ENCODE measurements around the gene PIK3C2B. TPM values are rescaled to one million over a fixed set of nuclear protein-coding genes. Genes with fewer than 3 reads are reported as not detected.

PIK3C2B gene
- total RNA-seq, 2 experiments from 2014 or later = 43.4 to 46.4 TPM

- intact Hi-C loops (cut with micrococcal nuclease) = no loop called here
- Mint-ChIP-seq H3K4me3 (no peak overlapping the region), H3K36me3 (no peaks in the 10 kb centered on the region), H3K27ac (no peak overlapping the region), H3K4me1 (ENCODE audit: low read depth) (peaks cover 56% of the 10 kb centered on the region), H3K27me3 (no peaks in the 10 kb centered on the region), H3K9me3 (no peaks in the 10 kb centered on the region)
- CTCF ChIA-PET = interaction anchor here (0.7 to 4.3 kb wide), 7 partner anchors 17 to 79 kb away, joined by 3 to 25 read pairs (median 8); partner anchors contain the start of gene PIK3C2B
- POLR2A ChIA-PET = no interaction called here
- no peak for DNase-seq
Observed at GRCh38 chr1:204477036-204477740, 17.4 kb downstream of the PIK3C2B start.

GRCh38 chr1:204476563-204476962 lies 18.0 kb downstream of the PIK3C2B start:
- ChIA-PET CTCF (interaction anchor here (2.4 to 4.3 kb wide), 3 partner anchors 27 to 45 kb away, joined by 8 to 25 read pairs (median 21); no protein-coding TSS in a partner anchor), POLR2A (no interaction called here)
- Mint-ChIP-seq H3K4me1 (ENCODE audit: low read depth) (peaks cover 56% of the 10 kb centered on the region), H3K27me3 (no peaks in the 10 kb centered on the region), H3K36me3 (no peaks in the 10 kb centered on the region), H3K4me3 (no peak overlapping the region), H3K27ac (no peak overlapping the region), H3K9me3 (no peaks in the 10 kb centered on the region)
- DNase-seq = no peak
- intact Hi-C loops (cut with micrococcal nuclease) = no loop called here

DNA sequence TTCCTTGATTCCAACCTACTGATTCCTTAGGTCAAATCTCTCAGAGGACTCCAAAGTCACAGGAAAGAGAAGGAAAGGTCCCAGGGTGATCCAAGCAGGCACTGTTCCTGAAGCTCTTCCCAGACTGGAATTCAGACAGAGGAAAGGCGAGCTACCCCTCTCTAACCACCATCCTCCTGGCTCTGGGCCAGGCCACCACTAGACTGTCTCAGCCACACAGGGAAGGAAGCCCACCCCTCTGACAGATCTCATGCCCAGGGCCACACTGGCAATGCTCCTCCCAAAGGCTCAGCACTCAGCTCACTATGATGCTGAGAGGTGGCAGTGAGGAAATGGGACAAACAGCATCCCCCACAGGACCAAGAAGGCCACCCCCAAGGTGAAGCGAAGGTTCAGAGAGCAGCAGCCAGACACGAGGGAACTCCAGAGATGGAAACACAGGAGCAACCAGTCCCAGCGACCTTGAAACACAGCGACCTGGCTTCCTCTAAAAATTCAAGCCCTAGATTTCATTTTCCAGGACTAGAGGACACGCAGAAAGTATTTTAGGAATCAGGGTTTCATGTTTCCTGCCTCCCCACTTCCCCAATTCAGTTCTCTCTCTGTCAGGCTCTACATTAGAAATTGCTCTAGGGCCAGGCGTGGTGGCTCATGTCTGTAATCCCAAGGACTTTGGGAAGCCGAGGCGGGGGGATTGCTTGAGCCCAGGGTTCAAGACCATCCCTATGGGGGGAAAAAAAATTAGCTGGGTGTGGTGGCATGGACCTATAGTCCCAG lies 18.8 kb downstream of the PIK3C2B start:
- H3K27ac Mint-ChIP-seq = no peak overlapping the region
- H3K27me3 Mint-ChIP-seq = no peaks in the 10 kb centered on the region
- CTCF ChIA-PET = interaction anchor here (3.2 to 4.3 kb wide), 2 partner anchors 29 to 44 kb away, joined by 21 to 25 read pairs; no protein-coding TSS in a partner anchor
- intact Hi-C loops (cut with micrococcal nuclease) = no loop called here
- DNase-seq = no peak
- no peak overlapping the region for H3K4me3 Mint-ChIP-seq
- peaks cover 54% of the 10 kb centered on the region for H3K4me1 Mint-ChIP-seq (ENCODE audit: low read depth)
- POLR2A ChIA-PET = interaction anchor here (0.6 kb wide), 1 partner anchor 45 kb away, joined by 3 read pairs; no protein-coding TSS in a partner anchor
- H3K36me3 Mint-ChIP-seq = no peaks in the 10 kb centered on the region
- H3K9me3 Mint-ChIP-seq = no peaks in the 10 kb centered on the region

DNA sequence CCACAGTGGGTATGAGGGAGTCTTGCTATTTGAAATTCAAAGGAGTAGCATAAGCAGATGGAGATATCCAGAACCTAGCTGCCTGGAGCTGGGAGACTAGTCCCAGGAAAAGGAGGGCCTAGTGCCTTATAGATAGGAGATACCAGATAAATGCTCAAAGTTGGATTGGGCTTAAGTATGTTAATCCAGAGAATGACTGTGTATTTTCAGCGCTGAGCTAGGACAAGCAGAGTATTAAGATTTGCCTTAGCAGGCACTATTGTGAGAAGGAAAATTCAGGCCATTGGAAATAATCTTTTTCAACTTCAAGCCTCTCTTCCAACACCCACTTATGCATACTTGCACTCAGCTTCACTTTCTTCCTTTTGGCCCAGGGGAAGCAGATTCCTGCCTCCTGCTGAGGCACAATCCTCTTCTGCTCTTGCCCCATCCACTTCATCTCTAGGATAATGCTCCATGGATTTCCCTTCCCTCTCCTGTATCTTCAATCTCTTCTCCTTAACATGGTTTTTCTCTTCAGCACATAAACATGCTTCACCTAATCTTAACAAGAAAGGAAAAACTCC lies 21.1 kb downstream of the PIK3C2B start:
- H3K4me1 Mint-ChIP-seq (ENCODE audit: low read depth) = peaks cover 33% of the 10 kb centered on the region
- no peak overlapping the region for H3K27ac Mint-ChIP-seq
- CTCF ChIA-PET = interaction anchor here (1.3 to 1.4 kb wide), 2 partner anchors 27 to 75 kb away, joined by 3 to 7 read pairs; no protein-coding TSS in a partner anchor
- H3K4me3 Mint-ChIP-seq = no peak overlapping the region
- no peaks in the 10 kb centered on the region for H3K27me3 Mint-ChIP-seq
- no peak for DNase-seq
- peaks cover 7% of the 10 kb centered on the region for H3K36me3 Mint-ChIP-seq
- POLR2A ChIA-PET = no interaction called here
- no peaks in the 10 kb centered on the region for H3K9me3 Mint-ChIP-seq
- intact Hi-C loops (cut with micrococcal nuclease) = no loop called here

DNA sequence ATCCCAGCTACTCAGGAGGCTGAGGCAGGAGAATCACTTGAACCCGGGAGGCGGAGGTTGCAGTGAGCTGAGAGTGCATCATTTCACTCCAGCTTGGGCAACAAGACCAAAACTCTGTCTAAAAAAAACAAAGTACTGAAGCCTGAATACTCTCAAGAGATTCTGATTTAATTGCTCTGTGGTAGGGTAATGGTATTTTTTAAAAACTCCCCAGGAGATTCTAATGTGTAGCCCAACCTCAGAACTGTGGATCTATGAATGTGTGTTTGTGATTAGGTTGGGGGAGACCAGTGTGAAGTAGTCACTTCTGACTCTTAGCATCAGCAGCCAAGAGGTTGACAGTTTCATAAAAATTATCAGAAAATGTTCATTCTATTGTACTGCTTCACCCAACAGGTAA lies 21.9 kb downstream of the PIK3C2B start:
- CTCF ChIA-PET = interaction anchor here (1.3 to 1.4 kb wide), 2 partner anchors 26 to 75 kb away, joined by 3 to 7 read pairs; no protein-coding TSS in a partner anchor
- DNase-seq = no peak
- no peak overlapping the region for H3K27ac Mint-ChIP-seq
- intact Hi-C loops (cut with micrococcal nuclease) = no loop called here
- no peak overlapping the region for H3K4me3 Mint-ChIP-seq
- POLR2A ChIA-PET = no interaction called here
- peaks cover 9% of the 10 kb centered on the region for H3K36me3 Mint-ChIP-seq
- H3K27me3 Mint-ChIP-seq = no peaks in the 10 kb centered on the region
- H3K9me3 Mint-ChIP-seq = no peaks in the 10 kb centered on the region
- H3K4me1 Mint-ChIP-seq (ENCODE audit: low read depth) = peaks cover 27% of the 10 kb centered on the region

GRCh38 chr1:204471687-204472086 lies 22.9 kb downstream of the PIK3C2B start:
- Mint-ChIP-seq H3K27ac (no peak overlapping the region), H3K4me1 (ENCODE audit: low read depth) (peaks cover 19% of the 10 kb centered on the region), H3K36me3 (peaks cover 9% of the 10 kb centered on the region), H3K9me3 (no peaks in the 10 kb centered on the region), H3K27me3 (no peaks in the 10 kb centered on the region), H3K4me3 (no peak overlapping the region)
- ChIA-PET CTCF (interaction anchor here (1.0 kb wide), 1 partner anchor 14 kb away, joined by 3 read pairs; no protein-coding TSS in a partner anchor), POLR2A (no interaction called here)
- no peak for DNase-seq
- intact Hi-C loops (cut with micrococcal nuclease) = no loop called here

- peaks cover 29% of the 10 kb centered on the region for H3K4me1 Mint-ChIP-seq (ENCODE audit: low read depth)
- intact Hi-C loops (cut with micrococcal nuclease) = no loop called here
- POLR2A ChIA-PET = no interaction called here
- no peaks in the 10 kb centered on the region for H3K27me3 Mint-ChIP-seq
- H3K4me3 Mint-ChIP-seq = no peak overlapping the region
- H3K36me3 Mint-ChIP-seq = peaks cover 10% of the 10 kb centered on the region
- DNase-seq = no peak
- H3K9me3 Mint-ChIP-seq = no peaks in the 10 kb centered on the region
- H3K27ac Mint-ChIP-seq = no peak overlapping the region
- CTCF ChIA-PET = interaction anchor here (1.4 kb wide), 1 partner anchor 338 kb away, joined by 4 read pairs; no protein-coding TSS in a partner anchor
Observed at GRCh38 chr1:204469304-204469703, 25.3 kb downstream of the PIK3C2B start.

- Mint-ChIP-seq H3K4me1 (ENCODE audit: low read depth) (peaks cover 33% of the 10 kb centered on the region), H3K27me3 (no peaks in the 10 kb centered on the region), H3K27ac (no peak overlapping the region), H3K4me3 (no peak overlapping the region), H3K36me3 (peaks cover 15% of the 10 kb centered on the region), H3K9me3 (no peaks in the 10 kb centered on the region)
- CTCF ChIA-PET = no interaction called here
- intact Hi-C loops (cut with micrococcal nuclease) = no loop called here
- POLR2A ChIA-PET = no interaction called here
- DNase-seq = no peak
Observed at GRCh38 chr1:204468766-204469302, 25.8 kb downstream of the PIK3C2B start.

- CTCF ChIA-PET = interaction anchor here (3.8 to 6.2 kb wide), 2 partner anchors 22 to 37 kb away, joined by 16 to 41 read pairs; no protein-coding TSS in a partner anchor
- Mint-ChIP-seq H3K9me3 (no peaks in the 10 kb centered on the region), H3K4me3 (no peak overlapping the region), H3K27me3 (no peaks in the 10 kb centered on the region), H3K27ac (no peak overlapping the region), H3K36me3 (peaks cover 15% of the 10 kb centered on the region), H3K4me1 (ENCODE audit: low read depth) (peaks cover 40% of the 10 kb centered on the region)
- DNase-seq = no peak
- POLR2A ChIA-PET = no interaction called here
- intact Hi-C loops (cut with micrococcal nuclease) = no loop called here
Observed at GRCh38 chr1:204468206-204468605, 26.4 kb downstream of the PIK3C2B start.

GRCh38 chr1:204466416-204467405 lies 27.9 kb downstream of the PIK3C2B start:
- ChIA-PET POLR2A (interaction anchor here (1.1 kb wide), 1 partner anchor 27 kb away, joined by 4 read pairs; no protein-coding TSS in a partner anchor), CTCF (interaction anchor here (0.7 to 6.2 kb wide), 6 partner anchors 13 to 36 kb away, joined by 3 to 41 read pairs (median 4); partner anchors contain the start of gene PIK3C2B)
- no peak for DNase-seq
- peaks cover 18% of the 10 kb centered on the region for H3K36me3 Mint-ChIP-seq
- peaks cover 51% of the 10 kb centered on the region for H3K4me1 Mint-ChIP-seq (ENCODE audit: low read depth)
- no peaks in the 10 kb centered on the region for H3K9me3 Mint-ChIP-seq
- H3K27ac Mint-ChIP-seq = no peak overlapping the region
- no peak overlapping the region for H3K4me3 Mint-ChIP-seq
- intact Hi-C loops (cut with micrococcal nuclease) = no loop called here
- no peaks in the 10 kb centered on the region for H3K27me3 Mint-ChIP-seq

Measured in activated CD4-positive, alpha-beta memory T cell treated with anti-CD3 and anti-CD28 coated beads for 36 hours (primary cell).